Endothelial cell of umbilical vein (primary cell): ENCODE measurements around the gene PIK3C2G. TPM values are rescaled to one million over a fixed set of nuclear protein-coding genes. Genes with fewer than 3 reads are reported as not detected.

Source experiments
- BruUV-seq: library from RNA; stranded (reverse); fragments of 400-500 nt; replicated peaks from 2 replicates; lab custom pipeline; 2021; lab: Mats Ljungman, UMichigan
- CTCF ChIA-PET: fragments of 300-600, 350-600 bp; sonication (Branson Sonifier 250); formaldehyde crosslinking; loops from one replicate; lab custom pipeline; 2021; ENCODE audit warnings: antibody characterized with exemption, inconsistent platforms; lab: Charles Lee
- POLR2A ChIA-PET: fragments of 300-600, 350-600 bp; sonication (Branson Sonifier 250); formaldehyde crosslinking; loops from one replicate; lab custom pipeline; 2021; ENCODE audit warnings: antibody characterized with exemption, inconsistent platforms; lab: Charles Lee
- DNase-seq: peaks from one replicate; pipeline ENCODE4 v3.0.0-alpha.2; 2011; ENCODE audit warnings: low read depth, low spot score
- FAIRE-seq: peaks from 2 replicates; lab custom pipeline; 2011; peaks lifted over from hg19 to GRCh38; lab: Jason Lieb, UNC
- H2AFZ ChIP-seq: 2 replicates; pipeline ENCODE4 v1.6.0; 2012; ENCODE audit warnings: low read depth, low read length, control low read depth, inconsistent platforms
- H3K27ac ChIP-seq: 2 replicates; pipeline ENCODE4 v1.5.1; 2011; ENCODE audit warnings: low read depth, mild to moderate bottlenecking, control low read depth, low read length, moderate library complexity; ENCODE audit not compliant: insufficient read depth
- H3K27me3 ChIP-seq, 2 experiments: 2 replicates each; pipeline versions ENCODE4 v1.6.0 to v1.6.1; 2011; ENCODE audit warnings: low read length in 2 of 2, mixed read lengths in 1 of 2; ENCODE audit not compliant: control insufficient read depth in 2 of 2, insufficient read depth in 2 of 2
- H3K36me3 ChIP-seq, 2 experiments: 2 replicates in 1 of 2; 3 replicates in 1 of 2; pipeline ENCODE4 v1.5.1; 2011; ENCODE audit warnings: low read length in 2 of 2, mild to moderate bottlenecking in 1 of 2, moderate library complexity in 1 of 2; ENCODE audit not compliant: control insufficient read depth in 2 of 2, insufficient read depth in 2 of 2; ENCODE audit errors: extremely low read depth in 1 of 2
- H3K4me1 ChIP-seq: 3 replicates; pipeline ENCODE4 v1.5.1; 2011; ENCODE audit warnings: mild to moderate bottlenecking, low read length; ENCODE audit not compliant: control insufficient read depth, insufficient read depth; ENCODE audit errors: extremely low read depth
- H3K4me2 ChIP-seq: 2 replicates; pipeline ENCODE4 v1.6.1; 2011; ENCODE audit warnings: low read length, control low read depth, mixed read lengths; ENCODE audit not compliant: insufficient read depth
- H3K4me3 ChIP-seq, 3 experiments: fragments of 200-600 bp in 1 of 3; sonication (generic), shearing (Covaris generic) in 1 of 3; replicated peaks in 1 of 3; 2 replicates each; pipeline ENCODE4 v1.5.1; 2011 to 2016; ENCODE audit warnings: control low read depth in 3 of 3, low read length in 3 of 3, mild to moderate bottlenecking in 2 of 3, inconsistent platforms in 1 of 3, low read depth in 1 of 3, moderate library complexity in 1 of 3; ENCODE audit not compliant: insufficient read depth in 1 of 3
- H3K79me2 ChIP-seq: 2 replicates; pipeline ENCODE4 v1.6.0; 2012; ENCODE audit warnings: low read length, inconsistent platforms; ENCODE audit not compliant: control insufficient read depth, insufficient read depth
- H3K9ac ChIP-seq: replicated peaks from 2 replicates; pipeline ENCODE3; 2011; ENCODE audit warnings: low read length, control low read depth; ENCODE audit not compliant: insufficient read depth; ENCODE audit errors: extremely low read depth
- H3K9me1 ChIP-seq: replicated peaks from 3 replicates; pipeline ENCODE4 v1.6.0; 2011; ENCODE audit warnings: mild to moderate bottlenecking, low read length; ENCODE audit not compliant: control insufficient read depth, insufficient read depth; ENCODE audit errors: extremely low read depth
- H3K9me3 ChIP-seq: replicated peaks from 2 replicates; pipeline ENCODE4 v1.5.1; 2012; ENCODE audit warnings: low read length, inconsistent platforms; ENCODE audit not compliant: control insufficient read depth, insufficient read depth
- H4K20me1 ChIP-seq: replicated peaks from 2 replicates; pipeline ENCODE3; 2011; ENCODE audit warnings: mild to moderate bottlenecking, low read length; ENCODE audit not compliant: control insufficient read depth, insufficient read depth; ENCODE audit errors: extremely low read depth
- EZH2 ChIP-seq: IDR thresholded peaks from 2 replicates; pipeline ENCODE4 v1.6.1; 2012; ENCODE audit warnings: borderline replicate concordance, low read depth, mild to moderate bottlenecking, moderate library complexity, low read length, inconsistent platforms; ENCODE audit not compliant: severe bottlenecking
- FOS ChIP-seq: IDR thresholded peaks from 2 replicates; pipeline ENCODE4 v1.6.1; 2011; ENCODE audit warnings: mild to moderate bottlenecking, low read length, moderate library complexity, borderline replicate concordance; ENCODE audit not compliant: insufficient read depth
- GATA2 ChIP-seq: IDR thresholded peaks from 2 replicates; pipeline ENCODE4 v1.7.0; 2011; ENCODE audit warnings: low read depth, mild to moderate bottlenecking, moderate library complexity, mixed read lengths, low read length; ENCODE audit not compliant: insufficient read length, insufficient read depth
- JUN ChIP-seq: IDR thresholded peaks from 2 replicates; pipeline ENCODE4 v1.6.1; 2011; ENCODE audit warnings: borderline replicate concordance, low read depth; ENCODE audit not compliant: insufficient read length, insufficient read depth
- MYC ChIP-seq: IDR thresholded peaks from one replicate; pipeline ENCODE4 v1.6.1; 2011; ENCODE audit warnings: mild to moderate bottlenecking, low read depth, low read length
- POLR2A ChIP-seq: IDR thresholded peaks from 2 replicates; pipeline ENCODE4 v1.6.1; 2012; ENCODE audit warnings: low read depth, mild to moderate bottlenecking, control low read depth, low read length
- POLR2AphosphoS5 ChIP-seq: IDR thresholded peaks from 2 replicates; pipeline ENCODE4 v1.6.1; 2012; ENCODE audit warnings: low read depth, mild to moderate bottlenecking, control low read depth, low read length, moderate library complexity; ENCODE audit not compliant: insufficient read depth
- dilution Hi-C: fragments of 300-500 bp; cut with MboI; formaldehyde crosslinking; loops from one replicate; pipeline ENCODE4 v1.15.0; 2019; ENCODE audit warnings: low sequenced_read_pairs; ENCODE audit not compliant: extremely low pct_ligation_motif_present
- intact Hi-C: fragments of 100-400 bp; cut with micrococcal nuclease; formaldehyde crosslinking; loops from one replicate; pipeline ENCODE4 v1.10.0; 2022
- polyA plus RNA-seq, 4 experiments: library from polyadenylated mRNA; depleted of rRNA in 3 of 4; stranded (reverse) in 3 of 4; unstranded in 1 of 4; fragments of >200 nt; gene quantifications; 2 replicates each; pipeline versions ENCODE4 v1.2.1 to v1.2.3, GENCODE V29; 2011 to 2012; ENCODE audit warnings: missing spikeins in 1 of 4
- total RNA-seq: library from RNA; stranded (reverse); gene quantifications from 2 replicates; pipeline ENCODE4 v1.2.3, GENCODE V29; 2021
- TF ChIP-seq, protein P1 (sequence below): IDR thresholded peaks from 2 replicates; pipeline ENCODE4 v1.6.1; 2011; ENCODE audit not compliant: insufficient read depth, insufficient read length
- TF ChIP-seq, protein P2 (sequence below), 2 donors: IDR thresholded peaks; 1 replicate in 1 of 2; 2 replicates in 1 of 2; pipeline ENCODE4 v1.5.1; 2011; ENCODE audit warnings: low read length in 2 of 2, mild to moderate bottlenecking in 2 of 2, moderate library complexity in 2 of 2, control low read depth in 1 of 2, inconsistent platforms in 1 of 2, low read depth in 1 of 2; ENCODE audit not compliant: insufficient read depth in 1 of 2; ENCODE audit errors: extremely low read depth in 1 of 2

Gene PIK3C2G
- total and polyA plus RNA-seq, 2 donors (not counting 3 experiments of a cell fraction or from before 2014, with no cell fraction given), result not detected

DNA sequence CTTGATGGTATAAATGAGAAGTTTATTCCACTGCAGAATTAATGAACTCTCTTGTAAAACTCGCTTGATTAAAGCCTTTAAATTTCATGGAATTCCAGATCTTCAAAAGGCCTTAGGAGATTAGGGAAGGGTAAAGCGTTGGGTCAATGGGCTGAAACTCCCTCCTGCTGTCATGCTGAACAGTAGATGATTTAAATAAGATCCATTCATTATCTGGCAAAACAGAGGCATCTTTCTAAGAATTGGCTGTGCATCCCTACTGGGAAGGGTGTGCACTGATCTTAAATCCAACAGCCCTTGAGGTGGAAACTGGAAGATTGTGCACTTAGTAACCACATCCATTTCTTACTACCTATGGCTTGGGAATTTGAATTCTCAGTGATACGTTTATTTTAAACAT lies 420.5 kb downstream of the PIK3C2G start:
- ChIA-PET POLR2A (no interaction called here), CTCF (no interaction called here)
- Histone ChIP-seq H3K9me1 (no peaks in the 10 kb centered on the region), H3K27ac (no peak overlapping the region), H3K9me3 (no peaks in the 10 kb centered on the region), H3K4me1 (no peaks in the 10 kb centered on the region), H3K79me2 (no peaks in the 10 kb centered on the region), H3K36me3 (no peaks in the 10 kb centered on the region), H4K20me1 (no peaks in the 10 kb centered on the region), H3K4me3 (no peak overlapping the region), H2AFZ (no peak overlapping the region), H3K9ac (no peak overlapping the region), H3K4me2 (no peak overlapping the region), H3K27me3 (no peaks in the 10 kb centered on the region)
- dilution Hi-C loops, result no loop called here
- FAIRE-seq (no peak), DNase-seq (no peak)
- intact Hi-C loops, result no loop called here
- BruUV-seq, result no TSS peak
- no peak for TF ChIP-seq FOS
- no peak for TF ChIP-seq POLR2AphosphoS5
- TF ChIP-seq POLR2A, result no peak
- no peak for TF ChIP-seq JUN
- no peak for TF ChIP-seq MYC
- TF ChIP-seq, protein P1, sequence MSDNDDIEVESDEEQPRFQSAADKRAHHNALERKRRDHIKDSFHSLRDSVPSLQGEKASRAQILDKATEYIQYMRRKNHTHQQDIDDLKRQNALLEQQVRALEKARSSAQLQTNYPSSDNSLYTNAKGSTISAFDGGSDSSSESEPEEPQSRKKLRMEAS, result no peak
- TF ChIP-seq, protein P2, sequence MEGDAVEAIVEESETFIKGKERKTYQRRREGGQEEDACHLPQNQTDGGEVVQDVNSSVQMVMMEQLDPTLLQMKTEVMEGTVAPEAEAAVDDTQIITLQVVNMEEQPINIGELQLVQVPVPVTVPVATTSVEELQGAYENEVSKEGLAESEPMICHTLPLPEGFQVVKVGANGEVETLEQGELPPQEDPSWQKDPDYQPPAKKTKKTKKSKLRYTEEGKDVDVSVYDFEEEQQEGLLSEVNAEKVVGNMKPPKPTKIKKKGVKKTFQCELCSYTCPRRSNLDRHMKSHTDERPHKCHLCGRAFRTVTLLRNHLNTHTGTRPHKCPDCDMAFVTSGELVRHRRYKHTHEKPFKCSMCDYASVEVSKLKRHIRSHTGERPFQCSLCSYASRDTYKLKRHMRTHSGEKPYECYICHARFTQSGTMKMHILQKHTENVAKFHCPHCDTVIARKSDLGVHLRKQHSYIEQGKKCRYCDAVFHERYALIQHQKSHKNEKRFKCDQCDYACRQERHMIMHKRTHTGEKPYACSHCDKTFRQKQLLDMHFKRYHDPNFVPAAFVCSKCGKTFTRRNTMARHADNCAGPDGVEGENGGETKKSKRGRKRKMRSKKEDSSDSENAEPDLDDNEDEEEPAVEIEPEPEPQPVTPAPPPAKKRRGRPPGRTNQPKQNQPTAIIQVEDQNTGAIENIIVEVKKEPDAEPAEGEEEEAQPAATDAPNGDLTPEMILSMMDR (IDR thresholded peaks at IDR 0.05; ENCODE audit: extremely low read depth in 1 of 2, insufficient read depth in 1 of 2, low read depth in 1 of 2, low read length in 2 of 2), result no peak
- no peak for TF ChIP-seq EZH2
- no peak for TF ChIP-seq GATA2
